C4-2B (cell line): ENCODE results near the gene ASXL2.

ENCODE experiments used
- CTCF ChIP-seq: fragments of 450-650 bp; conservative IDR thresholded peaks from 2 replicates; pipeline ENCODE4 v1.5.1; 2017; ENCODE audit warnings: mild to moderate bottlenecking
- ZFX ChIP-seq: fragments of 450-650 bp; IDR thresholded peaks from 2 replicates; pipeline ENCODE4 v1.6.1; 2017

DNA sequence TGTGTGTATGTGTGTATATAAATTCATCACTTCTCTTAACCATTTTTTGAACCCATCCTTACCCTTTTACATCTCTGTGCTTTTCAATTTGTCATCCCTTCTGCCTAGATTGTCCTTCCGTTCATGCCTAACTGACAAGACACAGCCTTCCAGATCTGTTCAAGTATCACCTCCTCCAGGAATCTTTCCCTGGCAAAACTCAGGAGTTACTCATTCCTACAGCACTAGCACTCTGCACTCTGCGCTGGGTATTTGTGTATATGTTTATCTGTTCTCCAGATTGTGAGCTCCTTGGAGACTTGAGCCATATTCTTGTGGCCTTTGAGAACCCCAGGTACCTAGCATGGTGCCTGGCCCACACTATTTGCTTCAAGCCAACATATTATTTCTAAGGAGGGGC lies 26.8 kb upstream of the ASXL2 start:
- TF ChIP-seq CTCF (no peak), ZFX (no peak)
